Cerebellar nuclear complex (tissue), 1 donor: Measurements from ENCODE around the gene IGFL4.

ENCODE experiments used
- DNase-seq, 2 experiments: peaks; one replicate each; lab custom pipeline; 2025; lab: John Stamatoyannopoulos, UW

IGFL4 gene

GRCh38 chr19:46063201-46063600 is 22.4 kb upstream of the IGFL4 start:
- DNase-seq = no peak

- no peak for DNase-seq
Measured at GRCh38 chr19:46060012-46060411, 19.2 kb upstream of the IGFL4 start.

GRCh38 chr19:46058778-46059177 is 18.0 kb upstream of the IGFL4 start:
- no peak for DNase-seq

- no peak for DNase-seq
Measured at GRCh38 chr19:46056536-46056935, 15.7 kb upstream of the IGFL4 start.

- DNase-seq = no peak
Measured at GRCh38 chr19:46052896-46053295, 12.1 kb upstream of the IGFL4 start.

GRCh38 chr19:46049597-46049996 is 8.8 kb upstream of the IGFL4 start:
- no peak for DNase-seq

GRCh38 chr19:46043519-46043918 is 2.7 kb upstream of the IGFL4 start:
- no peak for DNase-seq

- no peak for DNase-seq
Measured at GRCh38 chr19:46042252-46042883, 1.6 kb upstream of the IGFL4 start.

GRCh38 chr19:46040125-46040524 is 677 bp downstream of the IGFL4 start:
- no peak for DNase-seq

- DNase-seq = no peak
Measured at GRCh38 chr19:46036744-46037128, 4.1 kb downstream of the IGFL4 start.

- no peak for DNase-seq
Measured at GRCh38 chr19:46035986-46036743, 4.6 kb downstream of the IGFL4 start.

GRCh38 chr19:46035546-46035945 is 5.3 kb downstream of the IGFL4 start:
- no peak for DNase-seq

GRCh38 chr19:46033401-46033800 is 7.4 kb downstream of the IGFL4 start:
- DNase-seq = no peak

GRCh38 chr19:46032597-46033025 is 8.2 kb downstream of the IGFL4 start:
- DNase-seq = no peak

GRCh38 chr19:46031781-46032596 is 8.8 kb downstream of the IGFL4 start:
- DNase-seq = no peak

GRCh38 chr19:46030812-46031550 is 9.8 kb downstream of the IGFL4 start:
- DNase-seq = no peak

- no peak for DNase-seq
Measured at GRCh38 chr19:46025835-46026234, 15.0 kb downstream of the IGFL4 start.

GRCh38 chr19:46023311-46023779 is 17.5 kb downstream of the IGFL4 start:
- no peak for DNase-seq

GRCh38 chr19:46022431-46023310 is 18.1 kb downstream of the IGFL4 start, which contains the start of gene PGLYRP1:
Gene PGLYRP1, minus strand, starts transcription at chr19:46023053. Its CDS starts 32 bp downstream, at chr19:46023021.
- DNase-seq = no peak

- DNase-seq = no peak
Measured at GRCh38 chr19:46022061-46022430, 18.8 kb downstream of the IGFL4 start.

GRCh38 chr19:46021531-46022041 is 19.2 kb downstream of the IGFL4 start:
- no peak for DNase-seq
